PC-3 (cell line): ENCODE data around the gene USH1G. TPM values are rescaled to one million over a fixed set of nuclear protein-coding genes. Genes with fewer than 3 reads are reported as not detected.

ENCODE experiments used
- ATAC-seq: fragments of 200-7000 bp; cut with Tn5 transposase; 2 replicates; pipeline ENCODE4 v1.9.1; 2020; ENCODE audit warnings: mild to moderate bottlenecking, moderate library complexity
- BruUV-seq: library from RNA; stranded (reverse); fragments of 400-500 nt; replicated peaks from 2 replicates; lab custom pipeline; 2021; lab: Mats Ljungman, UMichigan
- CTCF ChIA-PET: fragments of 300-600 bp; sonication (Branson Sonifier 250); formaldehyde crosslinking; loops from one replicate; lab custom pipeline; 2022; ENCODE audit warnings: antibody characterized with exemption; lab: Charles Lee
- POLR2A ChIA-PET: fragments of 300-600 bp; sonication (Branson Sonifier 250); formaldehyde crosslinking; loops from one replicate; lab custom pipeline; 2022; ENCODE audit warnings: antibody characterized with exemption; ENCODE audit not compliant: unreplicated experiment; lab: Charles Lee
- DNase-seq: peaks from one replicate; pipeline ENCODE4 v3.0.0-alpha.2; 2015
- H2AFZ ChIP-seq: fragments of 300-600 bp; sonication (generic); 2 replicates; pipeline ENCODE4 v1.6.0; 2016; ENCODE audit warnings: antibody characterized with exemption, low read length
- H3F3A ChIP-seq: fragments of 300-600 bp; sonication (generic); one replicate; pipeline ENCODE4 v1.6.0; 2017; ENCODE audit warnings: antibody characterized with exemption, low read length, control low read depth, mild to moderate bottlenecking; ENCODE audit not compliant: unreplicated experiment
- H3K27ac ChIP-seq: fragments of 300-600 bp; sonication (generic); 2 replicates; pipeline ENCODE4 v1.5.1; 2016; ENCODE audit warnings: mild to moderate bottlenecking, low read length
- H3K27me3 ChIP-seq: fragments of 300-600 bp; sonication (generic); 2 replicates; pipeline ENCODE4 v1.6.1; 2016; ENCODE audit warnings: low read length, mixed read lengths
- H3K36me3 ChIP-seq: fragments of 300-600 bp; sonication (generic); 2 replicates; pipeline ENCODE4 v1.6.1; 2016; ENCODE audit warnings: low read depth, mixed run types, low read length, mixed read lengths
- H3K4me1 ChIP-seq: fragments of 300-600 bp; sonication (generic); 2 replicates; pipeline ENCODE4 v1.5.1; 2016; ENCODE audit warnings: low read length; ENCODE audit not compliant: insufficient read depth
- H3K4me2 ChIP-seq: fragments of 300-600 bp; sonication (generic); 2 replicates; pipeline ENCODE4 v1.6.0; 2016; ENCODE audit warnings: low read length
- H3K4me3 ChIP-seq: fragments of 300-600 bp; sonication (generic); 2 replicates; pipeline ENCODE4 v1.5.1; 2016; ENCODE audit warnings: mild to moderate bottlenecking, low read length, mixed read lengths
- H3K79me2 ChIP-seq: fragments of 300-600 bp; sonication (generic); 2 replicates; pipeline ENCODE4 v1.6.1; 2017; ENCODE audit warnings: low read length, mixed read lengths
- H3K9ac ChIP-seq: fragments of 300-600 bp; sonication (generic); 2 replicates; pipeline ENCODE4 v1.6.0; 2016; ENCODE audit warnings: mild to moderate bottlenecking, low read length
- H3K9me2 ChIP-seq: fragments of 300-600 bp; sonication (generic); replicated peaks from 2 replicates; pipeline ENCODE4 v1.6.1; 2016; ENCODE audit warnings: mixed run types, low read length, mixed read lengths
- H3K9me3 ChIP-seq: fragments of 300-600 bp; sonication (generic); 2 replicates; pipeline ENCODE4 v1.6.1; 2016; ENCODE audit warnings: low read length, mixed read lengths
- H4K20me1 ChIP-seq: fragments of 300-600 bp; sonication (generic); 2 replicates; pipeline ENCODE4 v1.6.1; 2016; ENCODE audit warnings: low read length, mixed read lengths
- CTCF ChIP-seq: fragments of 300-600 bp; sonication (generic); conservative IDR thresholded peaks from 2 replicates; pipeline ENCODE4 v1.5.1; 2017; ENCODE audit warnings: antibody characterized with exemption, low read depth, mild to moderate bottlenecking, low read length
- EZH2 ChIP-seq: fragments of 300-600 bp; sonication (generic); IDR thresholded peaks from one replicate; pipeline ENCODE4 v1.6.1; 2017; ENCODE audit warnings: antibody characterized with exemption, mild to moderate bottlenecking, low read length; ENCODE audit not compliant: unreplicated experiment
- EZH2phosphoT487 ChIP-seq: fragments of 300-600 bp; sonication (generic); IDR thresholded peaks from 2 replicates; pipeline ENCODE4 v1.6.1; 2018; ENCODE audit warnings: mild to moderate bottlenecking, antibody characterized with exemption, low read length, borderline replicate concordance
- intact Hi-C: fragments of 100-400 bp; cut with micrococcal nuclease; formaldehyde crosslinking; loops from 2 replicates; pipeline ENCODE4 v1.9.0; 2023
- total RNA-seq: library from RNA; depleted of rRNA; stranded (reverse); fragments of >200 nt; gene quantifications from 2 replicates; pipeline ENCODE4 v1.2.3, GENCODE V29; 2014

USH1G gene
- total RNA-seq, 1 experiment from 2014 or later = 0.04 TPM

- Histone ChIP-seq H3K9me3 (no peaks in the 10 kb centered on the region), H2AFZ (no peak overlapping the region), H3K79me2 (no peaks in the 10 kb centered on the region), H3K36me3 (no peaks in the 10 kb centered on the region), H3F3A (no peaks in the 10 kb centered on the region), H3K4me2 (no peak overlapping the region), H3K9ac (no peak overlapping the region), H3K4me3 (no peak overlapping the region), H3K4me1 (no peaks in the 10 kb centered on the region), H4K20me1 (no peaks in the 10 kb centered on the region), H3K9me2 (no peaks in the 10 kb centered on the region), H3K27me3 (peaks cover 15% of the 10 kb centered on the region), H3K27ac (no peak overlapping the region)
- ChIA-PET CTCF (no interaction called here), POLR2A (interaction anchor here (0.6 kb wide), 1 partner anchor 10 kb away, joined by 15 read pairs; no protein-coding TSS in a partner anchor)
- no peak for DNase-seq
- TF ChIP-seq CTCF = no peak
- intact Hi-C loops = no loop called here
- no TSS peak for BruUV-seq
- ATAC-seq = no peak
Observed at GRCh38 chr17:74882517-74883240, 40.4 kb downstream of the USH1G start.

- BruUV-seq = no TSS peak
- H3K79me2 ChIP-seq = no peaks in the 10 kb centered on the region
- H3K4me2 ChIP-seq = no peak overlapping the region
- DNase-seq (no peak), ATAC-seq (no peak)
- no peaks in the 10 kb centered on the region for H3K9me2 ChIP-seq
- H3F3A ChIP-seq = no peaks in the 10 kb centered on the region
- CTCF ChIA-PET = no interaction called here
- no peak overlapping the region for H3K27ac ChIP-seq
- intact Hi-C loops = no loop called here
- no peaks in the 10 kb centered on the region for H3K9me3 ChIP-seq
- H3K9ac ChIP-seq = no peak overlapping the region
- H3K36me3 ChIP-seq = no peaks in the 10 kb centered on the region
- POLR2A ChIA-PET = no interaction called here
- TF ChIP-seq CTCF (no peak), EZH2phosphoT487 (no peak), EZH2 (no peak)
- no peak overlapping the region for H2AFZ ChIP-seq
- no peaks in the 10 kb centered on the region for H4K20me1 ChIP-seq
- H3K4me3 ChIP-seq = no peak overlapping the region
- H3K27me3 ChIP-seq = peaks cover 10% of the 10 kb centered on the region
- no peaks in the 10 kb centered on the region for H3K4me1 ChIP-seq
Observed at GRCh38 chr17:74881073-74881472, 42.0 kb downstream of the USH1G start.

GRCh38 chr17:74879308-74879707 is 43.7 kb downstream of the USH1G start:
- Histone ChIP-seq H2AFZ (no peak overlapping the region), H3K9ac (no peak overlapping the region), H3K4me1 (0 out of 2 replicates have a peak, but pooled peaks cover under 1% of the 10 kb centered on the region), H3K27ac (no peak overlapping the region), H3F3A (no peaks in the 10 kb centered on the region), H3K4me2 (no peak overlapping the region), H3K9me3 (no peaks in the 10 kb centered on the region), H3K79me2 (no peaks in the 10 kb centered on the region), H3K9me2 (no peaks in the 10 kb centered on the region), H3K27me3 (peaks cover 7% of the 10 kb centered on the region), H4K20me1 (no peaks in the 10 kb centered on the region), H3K36me3 (no peaks in the 10 kb centered on the region), H3K4me3 (no peak overlapping the region)
- no peak for TF ChIP-seq CTCF
- TF ChIP-seq EZH2 = no peak
- no peak for TF ChIP-seq EZH2phosphoT487
- ATAC-seq = no peak
- ChIA-PET POLR2A (no interaction called here), CTCF (no interaction called here)
- no TSS peak for BruUV-seq
- intact Hi-C loops = no loop called here
- no peak for DNase-seq
